Nephron progenitor cell (in vitro differentiated cells): Measurements from ENCODE around the gene MT2A.
A peak's percentile ranks its signal among the peaks of the same experiment; 100 is the strongest.

Source experiments
- DNase-seq: peaks from one replicate; pipeline ENCODE4 v3.0.0; 2021
- H3K27ac Mint-ChIP-seq: 2 replicates; pipeline ENCODE4 v1.8.0; 2021; ENCODE audit warnings: mild to moderate bottlenecking, moderate library complexity, mixed read lengths
- H3K27me3 Mint-ChIP-seq: 2 replicates; pipeline ENCODE4 v1.8.0; 2021; ENCODE audit warnings: mild to moderate bottlenecking, low read depth, mixed read lengths; ENCODE audit not compliant: poor library complexity
- H3K36me3 Mint-ChIP-seq: 2 replicates; pipeline ENCODE4 v1.8.0; 2021; ENCODE audit warnings: low read depth, mixed read lengths
- H3K4me1 Mint-ChIP-seq: 2 replicates; pipeline ENCODE4 v1.8.0; 2021; ENCODE audit warnings: mixed read lengths
- H3K4me3 Mint-ChIP-seq: 2 replicates; pipeline ENCODE4 v1.8.0; 2021; ENCODE audit warnings: mild to moderate bottlenecking, moderate library complexity, mixed read lengths
- H3K9me3 Mint-ChIP-seq: 2 replicates; pipeline ENCODE4 v1.8.0; 2021; ENCODE audit warnings: mild to moderate bottlenecking, moderate library complexity, mixed read lengths
- CTCF ChIP-seq: fragments of 200-600 bp; sonication (generic); IDR thresholded peaks from 2 replicates; pipeline ENCODE4 v1.5.0; 2021; ENCODE audit warnings: antibody characterized with exemption

MT2A gene

GRCh38 chr16:56614549-56614991 is 6.2 kb downstream of the MT2A start:
- Mint-ChIP-seq H3K9me3 (no peaks in the 10 kb centered on the region), H3K4me1 (peaks cover 35% of the 10 kb centered on the region), H3K27ac (no peak overlapping the region), H3K36me3 (no peaks in the 10 kb centered on the region), H3K27me3 (peaks cover 88% of the 10 kb centered on the region), H3K4me3 (no peak overlapping the region)
- TF ChIP-seq CTCF, result no peak
- DNase-seq, result no peak

- no peaks in the 10 kb centered on the region for H3K36me3 Mint-ChIP-seq
- peaks cover 31% of the 10 kb centered on the region for H3K4me1 Mint-ChIP-seq
- no peak overlapping the region for H3K27ac Mint-ChIP-seq
- no peak overlapping the region for H3K4me3 Mint-ChIP-seq
- TF ChIP-seq CTCF, result no peak
- H3K9me3 Mint-ChIP-seq, result no peaks in the 10 kb centered on the region
- no peak for DNase-seq
- peaks cover 92% of the 10 kb centered on the region for H3K27me3 Mint-ChIP-seq
Observed at GRCh38 chr16:56615353-56615752, 7.0 kb downstream of the MT2A start.

- Mint-ChIP-seq H3K27me3 (peaks cover 98% of the 10 kb centered on the region), H3K4me3 (peak overlapping the region; percentile 80), H3K9me3 (no peaks in the 10 kb centered on the region), H3K27ac (no peak overlapping the region), H3K4me1 (peaks cover 29% of the 10 kb centered on the region), H3K36me3 (no peaks in the 10 kb centered on the region)
- DNase-seq, result no peak
- no peak for TF ChIP-seq CTCF
Observed at GRCh38 chr16:56616608-56617211, 8.3 kb downstream of the MT2A start.

- Mint-ChIP-seq H3K4me3 (peak overlapping the region; percentile 80), H3K4me1 (peaks cover 31% of the 10 kb centered on the region), H3K27me3 (peaks cover 100% of the 10 kb centered on the region), H3K9me3 (no peaks in the 10 kb centered on the region), H3K27ac (no peak overlapping the region), H3K36me3 (no peaks in the 10 kb centered on the region)
- no peak for TF ChIP-seq CTCF
- peak; percentile 67 for DNase-seq
Observed at GRCh38 chr16:56617212-56618085, 9.1 kb downstream of the MT2A start.

- Mint-ChIP-seq H3K36me3 (no peaks in the 10 kb centered on the region), H3K27ac (no peak overlapping the region), H3K9me3 (peaks cover 6% of the 10 kb centered on the region), H3K4me1 (peaks cover 31% of the 10 kb centered on the region), H3K27me3 (peaks cover 100% of the 10 kb centered on the region), H3K4me3 (no peak overlapping the region)
- no peak for DNase-seq
- TF ChIP-seq CTCF, result no peak
Observed at GRCh38 chr16:56618138-56618537, 9.8 kb downstream of the MT2A start.
